Measurements from ENCODE around the gene CYB5D1.

GRCh38 chr17:7817643-7817964 lies 40.2 kb upstream of the CYB5D1 start:
- TF ChIP-seq CTCF (IDR thresholded peaks at IDR 0.05): no peak
- TF ChIP-seq POLR2A (IDR thresholded peaks at IDR 0.05): no peak

All from Peyer's patch (tissue), 4 donors.